ENCODE measurements around the gene TLE5. TPM values are rescaled to one million over a fixed set of nuclear protein-coding genes. Genes with fewer than 3 reads are reported as not detected.

Gene TLE5
- total RNA-seq, 1 experiment from 2014 or later: 170 TPM

DNA sequence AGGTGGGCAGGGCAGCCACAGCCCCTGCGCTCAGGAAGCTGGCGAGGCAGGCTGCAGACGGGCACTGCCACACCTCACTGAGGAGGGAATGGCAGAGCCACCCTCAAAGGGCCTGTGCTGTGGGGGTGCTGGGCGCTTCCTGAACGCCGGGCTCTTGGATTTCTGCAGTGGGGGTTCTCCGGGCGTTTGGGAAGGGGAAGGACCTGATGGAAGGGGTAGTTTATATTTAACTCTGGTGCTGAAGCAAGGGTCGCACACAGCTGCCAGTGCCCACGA lies 42.4 kb upstream of the TLE5 start:
- BruUV-seq (replicated peaks): no TSS peak
- Mint-ChIP-seq H3K27me3 (ENCODE audit: unreplicated experiment) (no peaks in the 10 kb centered on the region), H3K36me3 (ENCODE audit: insufficient read depth, unreplicated experiment) (peaks cover 5% of the 10 kb centered on the region), H3K4me1 (ENCODE audit: low read depth, unreplicated experiment) (no peaks in the 10 kb centered on the region), H3K4me3 (ENCODE audit: low read depth, unreplicated experiment) (no peak overlapping the region), H3K9me3 (ENCODE audit: low read depth, unreplicated experiment) (no peaks in the 10 kb centered on the region), H3K27ac (ENCODE audit: unreplicated experiment) (no peak overlapping the region)
- CTCF ChIA-PET: interaction anchor here (0.6 to 1.4 kb wide), 9 partner anchors 9 to 154 kb away, joined by 3 to 6 read pairs (median 3); partner anchors contain the start of gene GNA11
- no peak for DNase-seq
- no peak for TF ChIP-seq CTCF (IDR thresholded peaks at IDR 0.05; ENCODE audit: unreplicated experiment)
- intact Hi-C loops (cut with micrococcal nuclease; ENCODE audit: unreplicated experiment): no loop called here

- H3K9me3 Mint-ChIP-seq (ENCODE audit: low read depth, unreplicated experiment): no peaks in the 10 kb centered on the region
- H3K4me1 Mint-ChIP-seq (ENCODE audit: low read depth, unreplicated experiment): no peaks in the 10 kb centered on the region
- H3K27ac Mint-ChIP-seq (ENCODE audit: unreplicated experiment): no peak overlapping the region
- H3K4me3 Mint-ChIP-seq (ENCODE audit: low read depth, unreplicated experiment): no peak overlapping the region
- H3K27me3 Mint-ChIP-seq (ENCODE audit: unreplicated experiment): no peaks in the 10 kb centered on the region
- CTCF ChIA-PET: no interaction called here
- H3K36me3 Mint-ChIP-seq (ENCODE audit: insufficient read depth, unreplicated experiment): peaks cover 5% of the 10 kb centered on the region
- BruUV-seq (replicated peaks): no TSS peak
- no peak for DNase-seq
- no peak for TF ChIP-seq CTCF (IDR thresholded peaks at IDR 0.05; ENCODE audit: unreplicated experiment)
- intact Hi-C loops (cut with micrococcal nuclease; ENCODE audit: unreplicated experiment): no loop called here
These were observed 40.2 kb upstream of the TLE5 start for GRCh38 chr19:3102239-3103140.

DNA sequence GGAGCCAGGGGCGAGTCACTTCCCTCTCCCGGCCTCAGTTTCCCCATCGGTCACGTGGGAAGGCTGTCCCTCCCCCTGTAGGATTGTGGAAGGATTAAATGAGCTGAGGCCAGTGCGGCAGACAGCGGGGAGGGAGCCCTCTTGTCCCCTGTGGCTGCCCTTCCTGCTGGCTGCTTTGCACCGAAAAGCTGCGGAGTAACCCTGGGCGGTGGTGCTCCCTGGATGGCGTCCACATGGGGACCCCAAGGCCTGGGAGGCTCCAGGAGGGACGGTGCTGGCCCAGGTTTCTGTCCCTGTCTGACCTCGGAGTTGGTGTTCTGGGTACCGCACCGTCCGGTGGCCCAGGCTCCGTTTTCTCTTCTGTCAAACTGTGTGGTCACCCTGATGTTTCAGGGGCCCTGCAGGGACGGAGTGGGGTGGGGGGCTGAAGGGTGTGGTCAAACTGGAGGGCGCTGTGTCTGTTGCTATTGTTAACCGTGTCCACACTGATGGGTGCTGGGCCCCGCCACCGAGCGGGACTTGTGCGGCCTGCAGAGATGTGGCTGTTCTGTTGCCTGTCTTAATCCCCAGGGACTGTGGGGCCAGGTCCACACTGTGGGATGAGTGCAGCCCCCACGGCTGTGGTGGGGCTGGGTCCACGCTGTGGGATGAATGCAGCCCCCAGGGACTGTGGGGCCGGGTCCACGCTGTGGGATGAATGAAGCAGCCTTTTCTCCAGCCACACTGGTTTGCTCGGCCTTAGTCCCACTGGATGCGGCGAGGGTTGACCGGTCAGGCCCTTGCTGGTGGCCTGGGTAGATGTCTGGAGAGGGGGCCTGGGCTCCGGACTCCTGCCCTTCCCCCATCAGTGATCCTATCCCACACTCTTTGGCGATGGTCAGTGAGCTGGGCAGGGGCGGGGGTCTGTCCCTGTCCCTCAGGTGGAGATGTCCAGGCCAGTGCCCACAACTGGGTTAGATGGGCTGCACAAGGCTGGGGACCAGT lies 38.7 kb upstream of the TLE5 start:
- Mint-ChIP-seq H3K4me3 (ENCODE audit: low read depth, unreplicated experiment) (no peak overlapping the region), H3K27me3 (ENCODE audit: unreplicated experiment) (no peaks in the 10 kb centered on the region), H3K27ac (ENCODE audit: unreplicated experiment) (no peak overlapping the region), H3K4me1 (ENCODE audit: low read depth, unreplicated experiment) (no peaks in the 10 kb centered on the region), H3K36me3 (ENCODE audit: insufficient read depth, unreplicated experiment) (peaks cover 8% of the 10 kb centered on the region), H3K9me3 (ENCODE audit: low read depth, unreplicated experiment) (no peaks in the 10 kb centered on the region)
- no TSS peak for BruUV-seq (replicated peaks)
- no peak for DNase-seq
- intact Hi-C loops (cut with micrococcal nuclease; ENCODE audit: unreplicated experiment): no loop called here
- no peak for TF ChIP-seq CTCF (IDR thresholded peaks at IDR 0.05; ENCODE audit: unreplicated experiment)
- CTCF ChIA-PET: no interaction called here

GRCh38 chr19:3100331-3100730 lies 38.0 kb upstream of the TLE5 start:
- Mint-ChIP-seq H3K27me3 (ENCODE audit: unreplicated experiment) (no peaks in the 10 kb centered on the region), H3K9me3 (ENCODE audit: low read depth, unreplicated experiment) (no peaks in the 10 kb centered on the region), H3K4me1 (ENCODE audit: low read depth, unreplicated experiment) (no peaks in the 10 kb centered on the region), H3K36me3 (ENCODE audit: insufficient read depth, unreplicated experiment) (peaks cover 16% of the 10 kb centered on the region), H3K27ac (ENCODE audit: unreplicated experiment) (no peak overlapping the region), H3K4me3 (ENCODE audit: low read depth, unreplicated experiment) (no peak overlapping the region)
- CTCF ChIA-PET: no interaction called here
- TF ChIP-seq CTCF (IDR thresholded peaks at IDR 0.05; ENCODE audit: unreplicated experiment): no peak
- intact Hi-C loops (cut with micrococcal nuclease; ENCODE audit: unreplicated experiment): no loop called here
- no TSS peak for BruUV-seq (replicated peaks)
- DNase-seq: no peak
